HepG2 (cell line): ENCODE data around the gene SIRT7. TPM values are rescaled to one million over a fixed set of nuclear protein-coding genes. Genes with fewer than 3 reads are reported as not detected.
A peak's percentile ranks its signal among the peaks of the same experiment; 100 is the strongest.

Source experiments
- ATF2 ChIP-seq: sonication (generic); formaldehyde crosslinking; IDR thresholded peaks from 2 replicates; pipeline ENCODE4 v1.4.0; 2020; ENCODE audit warnings: missing genetic modification reagents
- E2F2 ChIP-seq: sonication (generic); formaldehyde crosslinking; IDR thresholded peaks from 2 replicates; pipeline ENCODE4 v1.4.0; 2020; ENCODE audit warnings: missing genetic modification reagents, borderline replicate concordance
- ELF4 ChIP-seq: sonication (generic); formaldehyde crosslinking; IDR thresholded peaks from 2 replicates; pipeline ENCODE4 v1.5.0; 2020; ENCODE audit warnings: missing genetic modification reagents, mild to moderate bottlenecking, moderate library complexity, borderline replicate concordance
- KAT8 ChIP-seq: IDR thresholded peaks from 2 replicates; pipeline ENCODE4 v1.6.1; 2016; ENCODE audit warnings: missing genetic modification reagents, missing compliant biosample characterization
- MAFK ChIP-seq, 2 experiments: IDR thresholded peaks in 1 of 2; conservative IDR thresholded peaks in 1 of 2; 2 replicates each; pipeline ENCODE4 v1.6.1; 2011; ENCODE audit warnings: improper control_type of control experiment in 2 of 2, low read length in 2 of 2
- NKX3-1 ChIP-seq: sonication (generic); formaldehyde crosslinking; IDR thresholded peaks from 2 replicates; pipeline ENCODE4 v1.5.0; 2020; ENCODE audit warnings: missing genetic modification reagents
- NR2F6 ChIP-seq, 2 experiments: IDR thresholded peaks; 2 replicates each; pipeline ENCODE4 v1.6.1; 2016; ENCODE audit warnings: antibody characterized with exemption in 1 of 2, mild to moderate bottlenecking in 1 of 2
- POLR2A ChIP-seq, 2 experiments: IDR thresholded peaks; 2 replicates each; pipeline ENCODE4 v1.6.1; 2011; ENCODE audit warnings: low read depth in 2 of 2, low read length in 2 of 2, mild to moderate bottlenecking in 1 of 2, moderate library complexity in 1 of 2; ENCODE audit not compliant: insufficient read depth in 1 of 2
- ZBTB10 ChIP-seq: sonication (generic); formaldehyde crosslinking; IDR thresholded peaks from 2 replicates; pipeline ENCODE4 v1.4.0; 2020; ENCODE audit warnings: missing genetic modification reagents, borderline replicate concordance
- ZNF331 ChIP-seq: sonication (generic); formaldehyde crosslinking; IDR thresholded peaks from 2 replicates; pipeline ENCODE4 v1.4.0; 2020; ENCODE audit warnings: missing genetic modification reagents
- ZNF577 ChIP-seq: sonication (generic); formaldehyde crosslinking; IDR thresholded peaks from 2 replicates; pipeline ENCODE4 v1.4.0; 2020; ENCODE audit warnings: mild to moderate bottlenecking, low read depth, missing genetic modification reagents, borderline replicate concordance
- polyA plus RNA-seq, 8 experiments: library from polyadenylated mRNA; depleted of rRNA in 3 of 8; stranded (reverse) in 7 of 8; unstranded in 1 of 8; fragments of >200 nt; fragmentation: Illumina TruSeq in 4 of 8; extraction: Trizol in 4 of 8; gene quantifications; 2 replicates each; pipeline versions ENCODE4 v1.2.1 to v1.2.3, GENCODE V29; 2011 to 2016; ENCODE audit warnings: low read depth in 4 of 8, missing spikeins in 1 of 8, mixed read lengths in 1 of 8; ENCODE audit not compliant: insufficient read depth in 1 of 8
- total RNA-seq, 5 experiments: library from RNA; depleted of rRNA; stranded (reverse); fragments of >200 nt; fragmentation: Illumina TruSeq; extraction: Trizol; gene quantifications; 2 replicates each; pipeline ENCODE4 v1.2.3, GENCODE V29; 2016; ENCODE audit warnings: low read depth in 1 of 5
- TF ChIP-seq, protein P1 (sequence below): sonication (generic); formaldehyde crosslinking; IDR thresholded peaks from 2 replicates; pipeline ENCODE4 v1.4.0; 2020; ENCODE audit warnings: mild to moderate bottlenecking, missing genetic modification reagents
- TF ChIP-seq, protein P2 (sequence below): sonication (generic); formaldehyde crosslinking; conservative IDR thresholded peaks from 2 replicates; pipeline ENCODE4 v1.4.0; 2020; ENCODE audit warnings: missing genetic modification reagents

The SIRT7 gene
- total and polyA plus RNA-seq, 2 of the 13 experiments (the other 11 are each of a cell fraction or from before 2014, with no cell fraction given), result 8.3 to 24.8 TPM

GRCh38 chr17:81926451-81927151, 8.6 kb upstream of the SIRT7 start (continued):
- TF ChIP-seq, protein P1, sequence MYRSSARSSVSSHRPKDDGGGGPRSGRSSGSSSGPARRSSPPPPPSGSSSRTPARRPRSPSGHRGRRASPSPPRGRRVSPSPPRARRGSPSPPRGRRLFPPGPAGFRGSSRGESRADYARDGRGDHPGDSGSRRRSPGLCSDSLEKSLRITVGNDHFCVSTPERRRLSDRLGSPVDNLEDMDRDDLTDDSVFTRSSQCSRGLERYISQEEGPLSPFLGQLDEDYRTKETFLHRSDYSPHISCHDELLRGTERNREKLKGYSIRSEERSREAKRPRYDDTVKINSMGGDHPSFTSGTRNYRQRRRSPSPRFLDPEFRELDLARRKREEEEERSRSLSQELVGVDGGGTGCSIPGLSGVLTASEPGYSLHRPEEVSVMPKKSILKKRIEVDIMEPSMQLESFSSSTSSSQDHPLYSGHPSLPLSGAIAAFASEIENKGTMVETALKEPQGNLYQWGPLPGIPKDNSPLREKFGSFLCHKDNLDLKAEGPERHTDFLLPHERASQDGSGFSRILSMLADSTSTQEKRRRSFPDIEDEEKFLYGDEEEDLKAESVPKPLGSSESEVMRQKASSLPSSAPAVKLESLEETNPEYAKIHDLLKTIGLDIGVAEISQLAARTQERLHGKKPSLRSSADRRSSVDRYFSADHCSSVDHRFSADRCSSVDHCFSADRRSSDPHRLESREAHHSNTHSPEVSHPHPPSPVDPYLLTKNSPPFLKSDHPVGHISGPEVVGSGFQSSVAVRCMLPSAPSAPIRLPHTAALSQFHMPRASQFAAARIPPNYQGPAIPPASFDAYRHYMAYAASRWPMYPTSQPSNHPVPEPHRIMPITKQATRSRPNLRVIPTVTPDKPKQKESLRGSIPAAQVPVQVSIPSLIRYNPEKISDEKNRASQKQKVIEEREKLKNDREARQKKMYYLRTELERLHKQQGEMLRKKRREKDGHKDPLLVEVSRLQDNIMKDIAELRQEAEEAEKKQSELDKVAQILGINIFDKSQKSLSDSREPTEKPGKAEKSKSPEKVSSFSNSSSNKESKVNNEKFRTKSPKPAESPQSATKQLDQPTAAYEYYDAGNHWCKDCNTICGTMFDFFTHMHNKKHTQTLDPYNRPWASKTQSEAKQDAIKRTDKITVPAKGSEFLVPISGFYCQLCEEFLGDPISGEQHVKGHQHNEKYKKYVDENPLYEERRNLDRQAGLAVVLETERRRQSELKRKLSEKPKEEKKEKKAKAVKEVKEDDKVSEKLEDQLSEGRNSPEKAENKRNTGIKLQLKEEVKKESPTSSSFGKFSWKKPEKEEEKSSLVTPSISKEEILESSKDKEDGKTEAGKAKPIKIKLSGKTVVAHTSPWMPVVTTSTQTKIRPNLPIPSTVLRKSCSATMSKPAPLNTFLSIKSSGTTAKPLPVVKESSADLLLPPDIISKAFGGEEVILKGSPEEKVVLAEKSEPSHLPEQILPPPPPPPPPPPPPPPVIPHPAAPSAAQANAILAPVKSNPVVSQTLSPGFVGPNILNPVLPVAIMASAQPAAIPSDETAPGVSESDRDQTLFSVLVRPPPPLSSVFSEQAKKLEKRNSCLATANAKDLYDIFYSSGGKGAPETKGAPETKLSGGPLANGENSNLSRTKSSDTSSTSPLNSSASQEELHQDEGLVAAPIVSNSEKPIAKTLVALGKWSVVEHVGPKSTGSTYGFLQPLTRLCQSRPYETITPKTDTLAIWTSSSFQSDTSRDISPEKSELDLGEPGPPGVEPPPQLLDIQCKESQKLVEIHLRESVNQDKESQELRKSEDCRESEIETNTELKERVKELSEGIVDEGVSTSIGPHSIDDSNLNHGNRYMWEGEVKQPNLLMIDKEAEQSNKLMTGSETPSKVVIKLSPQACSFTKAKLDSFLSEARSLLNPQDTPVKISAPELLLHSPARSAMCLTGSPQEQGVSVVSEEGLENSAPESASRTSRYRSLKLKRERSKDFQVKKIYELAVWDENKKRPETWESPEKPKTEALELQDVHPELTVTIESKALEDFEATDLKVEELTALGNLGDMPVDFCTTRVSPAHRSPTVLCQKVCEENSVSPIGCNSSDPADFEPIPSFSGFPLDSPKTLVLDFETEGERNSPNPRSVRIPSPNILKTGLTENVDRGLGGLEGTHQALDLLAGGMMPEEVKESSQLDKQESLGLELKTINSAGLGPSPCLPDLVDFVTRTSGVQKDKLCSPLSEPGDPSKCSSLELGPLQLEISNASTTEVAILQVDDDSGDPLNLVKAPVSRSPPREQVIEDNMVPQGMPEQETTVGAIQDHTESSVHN (CRISPR knock-in tag), result no peak
- peak; percentile 20; the same call in 1 of the 2 replicates for TF ChIP-seq ZNF331 (CRISPR knock-in tag)
- no peak for TF ChIP-seq NKX3-1 (CRISPR knock-in tag)
- TF ChIP-seq ZBTB10 (CRISPR knock-in tag), result peak; percentile 85
- peak; percentile 98 for TF ChIP-seq NR2F6 (IDR thresholded peaks at IDR 0.05)
- TF ChIP-seq NR2F6 (CRISPR knock-in tag; IDR thresholded peaks at IDR 0.05), result peak; percentile 97
- TF ChIP-seq ZNF577 (CRISPR knock-in tag), result no peak
- TF ChIP-seq E2F2 (CRISPR knock-in tag), result no peak
- 0 out of 2 replicates have a peak, but pooled peaks have one; percentile 60 for TF ChIP-seq ELF4
- TF ChIP-seq POLR2A (IDR thresholded peaks at IDR 0.05; ENCODE audit: insufficient read depth in 1 of 2, low read depth in 2 of 2, low read length in 2 of 2), result peak in 1 of 2 experiments; percentile 72; a peak in 2 of 4 replicates
- peak; percentile 62; the same call in 1 of the 2 replicates for TF ChIP-seq ATF2
- TF ChIP-seq, protein P2, sequence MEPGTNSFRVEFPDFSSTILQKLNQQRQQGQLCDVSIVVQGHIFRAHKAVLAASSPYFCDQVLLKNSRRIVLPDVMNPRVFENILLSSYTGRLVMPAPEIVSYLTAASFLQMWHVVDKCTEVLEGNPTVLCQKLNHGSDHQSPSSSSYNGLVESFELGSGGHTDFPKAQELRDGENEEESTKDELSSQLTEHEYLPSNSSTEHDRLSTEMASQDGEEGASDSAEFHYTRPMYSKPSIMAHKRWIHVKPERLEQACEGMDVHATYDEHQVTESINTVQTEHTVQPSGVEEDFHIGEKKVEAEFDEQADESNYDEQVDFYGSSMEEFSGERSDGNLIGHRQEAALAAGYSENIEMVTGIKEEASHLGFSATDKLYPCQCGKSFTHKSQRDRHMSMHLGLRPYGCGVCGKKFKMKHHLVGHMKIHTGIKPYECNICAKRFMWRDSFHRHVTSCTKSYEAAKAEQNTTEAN, result no peak; the same call in 1 of the 2 replicates
- peak; percentile 95 to 99 for TF ChIP-seq MAFK (conservative IDR thresholded peaks at IDR 0.05 in 1 of 2, IDR thresholded peaks at IDR 0.05 in 1 of 2; ENCODE audit: low read length in 2 of 2)
- peak; percentile 50 for TF ChIP-seq KAT8 (CRISPR knock-in tag)
